HG02970 (cell line): ENCODE measurements around the gene SCUBE1.

Source experiments
- ATAC-seq: cut with Tn5 transposase; IDR thresholded peaks from one replicate; pipeline ENCODE4 v1.9.1; 2021; ENCODE audit warnings: mild to moderate bottlenecking, moderate library complexity, moderate number of reproducible peaks; ENCODE audit not compliant: unreplicated experiment, low FRiP score

SCUBE1 gene

DNA sequence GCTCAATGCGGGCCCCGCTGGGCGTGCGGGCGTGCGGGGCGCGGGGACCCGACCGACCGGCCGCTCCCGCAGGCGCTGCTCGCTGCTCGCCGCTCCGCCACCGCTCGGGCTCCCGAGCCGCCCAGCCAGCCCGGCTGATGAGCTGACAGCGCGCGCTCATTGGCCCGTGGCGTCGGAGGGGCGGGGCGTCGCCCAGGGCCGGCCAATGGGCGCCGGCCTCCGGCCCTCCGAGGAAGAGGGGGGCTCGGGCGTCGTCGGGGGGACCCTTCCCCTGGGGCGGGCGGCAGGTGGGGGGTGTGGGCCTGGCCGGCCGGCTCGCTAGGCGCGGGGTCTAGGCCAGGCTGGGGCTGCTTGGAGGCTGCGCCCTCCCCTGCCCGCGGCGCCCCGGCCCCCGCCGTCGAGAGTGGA, at the start of gene SCUBE1:
TSS of gene SCUBE1 (minus strand) at position 111 of the 408 bp plus-strand sequence. CDS start 111 bp downstream, outside the sequence.
- ATAC-seq: no peak

DNA sequence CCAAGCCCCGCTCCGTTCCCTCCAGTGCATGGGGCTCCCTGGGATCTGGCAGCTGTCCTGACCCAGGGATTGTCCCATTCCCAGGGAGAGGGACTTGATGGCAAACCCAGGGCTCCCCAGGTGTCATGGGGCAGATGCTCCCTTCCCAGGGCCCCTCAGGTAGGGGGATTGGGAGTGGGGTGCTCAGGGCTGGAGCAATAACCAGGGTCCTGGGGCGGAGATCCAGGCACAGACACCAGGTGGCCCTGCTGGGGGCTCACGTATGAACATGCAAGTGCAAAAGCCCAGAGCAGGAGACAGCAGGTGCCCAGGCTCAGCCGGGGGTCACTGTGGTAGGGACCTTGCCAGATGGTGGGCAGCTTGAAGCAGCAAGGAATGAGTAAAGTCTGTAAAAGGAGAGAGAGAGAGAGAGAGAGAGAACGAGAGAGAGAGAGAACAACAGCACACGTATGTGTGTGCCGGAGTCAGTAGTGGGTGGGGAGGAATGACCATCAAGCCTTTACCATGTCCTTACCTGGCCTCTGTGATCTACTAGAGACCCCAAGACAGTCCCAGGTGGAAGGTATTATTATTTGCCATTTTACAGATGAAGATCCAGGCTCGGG, 49.3 kb upstream of the SCUBE1 start:
- ATAC-seq: no peak

DNA sequence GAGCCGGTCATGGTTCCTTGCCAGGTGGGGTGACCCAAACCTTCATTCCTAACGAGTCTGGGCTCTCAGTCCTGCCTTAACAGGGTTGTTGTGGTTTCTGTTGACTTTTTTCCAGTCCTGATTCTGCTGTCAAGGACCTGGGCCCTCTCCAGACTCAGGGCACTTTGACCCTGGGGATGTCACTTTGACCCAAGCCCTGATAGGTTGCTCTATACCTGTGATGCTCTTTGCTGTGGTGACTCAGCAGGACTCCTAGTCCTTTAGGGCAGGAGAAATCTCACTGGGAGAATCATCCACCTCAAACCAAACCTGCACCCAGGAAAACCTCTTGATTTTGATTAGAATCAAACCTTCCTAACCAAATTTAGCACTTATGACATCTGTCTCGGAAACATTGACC, 48.1 kb upstream of the SCUBE1 start:
- no peak for ATAC-seq

DNA sequence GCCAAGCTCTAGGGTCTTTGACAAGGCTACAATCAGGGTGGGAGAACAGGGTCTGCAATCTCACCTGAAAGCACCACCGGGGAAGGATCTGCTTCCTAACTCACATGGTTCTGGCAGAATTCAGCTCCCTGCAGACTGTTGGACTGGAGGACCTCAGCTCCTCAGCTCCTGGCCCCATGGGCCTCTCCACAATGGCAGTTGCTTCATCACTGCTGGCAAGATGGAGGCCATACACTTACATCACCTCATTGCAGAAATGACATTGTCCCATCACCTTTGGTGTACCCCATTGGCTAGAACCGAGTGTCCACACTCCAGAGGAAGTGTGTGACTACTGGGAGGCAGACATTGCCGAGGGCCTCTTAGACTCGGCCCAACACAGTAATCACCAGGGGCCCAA, 47.7 kb upstream of the SCUBE1 start:
- no peak for ATAC-seq

DNA sequence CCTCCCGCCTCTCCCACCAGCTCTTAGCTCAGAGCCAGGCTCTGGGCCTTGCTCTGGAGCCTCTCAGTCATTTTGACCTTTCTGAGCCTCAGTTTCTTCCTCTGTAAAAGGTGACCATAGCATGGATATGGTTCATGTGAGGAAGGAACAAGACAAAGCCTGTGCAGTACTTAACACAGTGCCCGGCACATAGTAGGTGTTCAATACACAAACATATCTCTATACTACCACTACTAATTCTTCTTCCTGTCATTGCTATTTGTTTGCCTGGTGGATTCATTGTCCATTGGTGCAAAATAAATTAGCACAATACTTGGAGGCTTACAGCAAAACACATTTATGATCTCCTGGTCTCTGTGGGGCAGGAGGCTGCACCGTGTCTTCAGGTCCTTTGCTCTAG, 47.0 kb upstream of the SCUBE1 start:
- no peak for ATAC-seq

DNA sequence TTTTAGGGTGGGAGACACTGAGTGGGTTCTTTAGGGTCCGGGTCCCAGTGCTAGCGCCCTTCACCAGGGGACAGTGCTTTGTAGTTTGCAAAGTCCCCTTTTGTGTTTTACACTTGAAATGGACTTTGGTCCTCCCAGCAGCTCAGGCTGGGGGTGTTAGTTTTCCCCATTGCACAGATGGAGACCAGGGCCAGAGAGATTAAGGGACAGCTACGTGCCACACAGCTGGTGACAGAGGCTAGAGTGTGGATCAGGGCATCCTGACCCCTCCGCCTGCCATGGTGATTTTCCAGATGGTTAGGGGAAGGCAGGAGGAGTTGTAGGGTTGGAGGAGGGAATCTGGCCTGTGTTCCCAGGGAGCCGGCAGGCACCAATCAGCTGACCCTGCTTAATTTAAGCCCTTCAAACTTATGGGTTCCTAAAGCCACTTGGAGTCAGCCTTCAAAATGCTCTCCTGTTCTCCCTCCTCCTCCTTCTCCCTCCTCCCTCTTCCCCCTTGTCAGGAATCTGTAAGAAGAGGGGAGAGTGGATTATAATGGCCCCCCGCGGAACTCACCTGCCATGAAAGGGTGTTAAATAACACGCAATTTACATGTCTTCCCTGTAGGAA, 46.2 kb upstream of the SCUBE1 start:
- ATAC-seq: no peak

DNA sequence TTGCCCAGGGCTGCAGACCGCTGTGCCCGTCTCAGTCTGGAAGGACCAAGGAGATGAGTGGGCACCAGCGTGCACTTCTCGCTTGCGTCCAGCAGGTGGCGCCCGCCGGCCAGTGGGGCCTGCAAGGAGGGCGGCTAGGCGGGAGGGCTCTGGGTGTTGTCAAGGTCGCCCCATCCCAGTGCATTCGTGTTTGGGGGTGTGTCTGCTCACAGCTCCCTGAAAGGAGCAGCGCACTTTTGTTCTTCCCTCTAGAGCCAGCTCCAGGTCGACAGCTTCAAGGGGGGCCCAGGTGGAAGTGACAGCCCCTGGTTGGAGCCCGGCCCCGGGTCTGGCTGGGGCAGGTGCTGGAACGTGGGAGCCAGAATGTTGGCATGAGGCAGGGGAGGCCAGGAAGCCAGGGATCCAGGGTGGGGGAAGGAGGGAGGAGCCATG, 45.3 kb upstream of the SCUBE1 start:
- no peak for ATAC-seq

DNA sequence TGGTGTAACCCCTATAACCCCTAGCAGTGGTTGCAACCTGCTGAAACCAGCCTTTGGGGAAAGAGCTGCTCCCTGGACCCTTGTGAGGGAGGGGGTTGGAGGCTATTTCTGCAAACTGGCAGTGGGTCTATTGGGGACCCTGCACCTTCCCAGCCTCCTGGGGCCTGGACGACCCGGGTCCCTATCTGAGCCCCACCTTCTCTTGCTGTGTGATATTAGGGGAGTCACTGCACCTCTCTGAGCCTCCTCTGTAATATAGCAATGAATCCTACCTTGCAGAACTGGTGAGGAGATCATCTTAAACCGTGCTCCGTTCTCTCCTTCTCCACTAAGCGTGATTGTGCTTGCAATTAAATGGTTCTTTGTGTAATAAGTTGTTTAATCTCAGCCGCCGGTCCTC, 44.6 kb upstream of the SCUBE1 start:
- no peak for ATAC-seq

DNA sequence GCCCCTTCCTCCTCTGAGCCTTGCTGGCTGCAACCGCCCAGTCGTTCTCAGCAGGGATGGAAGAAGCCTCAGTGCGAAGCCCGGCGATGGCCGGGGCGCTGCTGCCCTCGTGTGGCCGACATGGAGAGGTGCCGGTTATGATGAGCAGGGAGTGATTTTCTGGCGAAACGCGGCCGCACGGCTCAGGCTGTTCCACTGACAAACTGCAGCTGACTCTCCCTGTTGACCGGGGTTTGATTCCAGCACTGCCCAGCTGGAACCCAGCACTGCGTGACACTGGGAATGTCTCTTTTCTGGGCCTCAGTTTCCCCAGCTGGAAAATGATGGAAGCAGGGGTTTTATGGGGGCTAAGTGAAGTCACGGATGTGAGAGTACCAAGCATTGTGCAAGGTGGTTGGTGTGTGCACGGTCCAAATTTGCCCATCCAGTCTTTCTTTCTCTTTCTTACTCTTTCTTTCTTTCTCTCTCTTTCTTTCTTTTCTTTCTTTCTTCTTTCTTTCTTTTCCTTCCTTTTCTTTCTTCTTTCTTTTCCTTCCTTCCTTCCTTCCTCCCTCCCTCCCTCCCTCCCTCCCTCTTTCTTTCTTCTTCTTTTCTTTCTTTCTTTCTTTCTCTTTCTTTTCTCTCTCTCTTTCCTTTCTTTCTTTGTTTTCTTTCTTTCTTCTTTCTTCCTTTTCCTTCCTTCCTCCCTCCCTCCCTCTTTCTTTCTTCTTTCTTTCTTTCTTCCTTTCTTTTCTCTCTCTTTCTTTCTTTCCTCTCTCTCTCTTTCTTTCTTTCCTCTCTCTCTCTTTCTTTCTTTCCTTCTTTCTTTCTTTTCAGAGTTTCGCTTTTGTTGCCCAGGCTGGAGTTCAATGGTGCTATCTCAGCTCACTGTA, 42.8 kb upstream of the SCUBE1 start:
- ATAC-seq: peak; percentile 68

DNA sequence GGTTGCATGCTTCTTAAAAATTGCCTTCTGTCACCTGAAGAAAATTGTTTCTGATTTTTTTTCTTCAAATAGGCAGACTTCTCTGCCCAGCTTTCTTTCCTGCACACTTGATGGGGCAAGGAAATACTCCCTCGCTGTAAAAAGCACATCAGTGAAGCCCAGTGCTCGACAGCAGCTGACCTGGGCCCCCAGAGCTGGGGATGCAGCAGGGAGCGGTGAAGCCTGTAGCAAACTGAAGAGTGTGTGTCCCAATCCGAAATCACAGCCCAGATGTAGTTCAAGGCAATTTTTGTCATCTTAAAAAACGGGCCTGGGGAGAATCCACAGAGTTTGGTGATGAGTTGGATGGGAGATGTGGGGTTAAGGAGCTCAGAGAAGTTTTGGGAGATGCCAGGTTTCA, 41.7 kb upstream of the SCUBE1 start:
- ATAC-seq: no peak

DNA sequence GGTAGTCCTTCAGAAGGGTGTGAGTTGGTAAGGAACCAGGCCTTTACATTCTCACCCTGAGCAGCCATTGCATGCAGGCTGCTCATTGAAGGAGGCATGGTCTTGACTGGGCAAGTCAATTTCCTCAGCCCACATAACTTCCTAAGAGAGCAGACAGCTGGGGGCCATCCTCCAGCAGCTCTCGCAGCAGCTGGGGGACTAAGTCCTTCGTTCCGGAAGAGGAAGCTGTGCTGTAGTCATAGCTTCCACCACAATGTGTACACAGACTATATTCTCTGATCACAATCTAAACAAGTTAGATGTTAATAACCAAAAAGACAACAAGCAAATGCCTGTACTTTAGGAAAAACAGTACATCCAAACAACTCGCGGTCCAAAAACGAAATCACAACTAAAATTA, 38.5 kb upstream of the SCUBE1 start:
- ATAC-seq: no peak

DNA sequence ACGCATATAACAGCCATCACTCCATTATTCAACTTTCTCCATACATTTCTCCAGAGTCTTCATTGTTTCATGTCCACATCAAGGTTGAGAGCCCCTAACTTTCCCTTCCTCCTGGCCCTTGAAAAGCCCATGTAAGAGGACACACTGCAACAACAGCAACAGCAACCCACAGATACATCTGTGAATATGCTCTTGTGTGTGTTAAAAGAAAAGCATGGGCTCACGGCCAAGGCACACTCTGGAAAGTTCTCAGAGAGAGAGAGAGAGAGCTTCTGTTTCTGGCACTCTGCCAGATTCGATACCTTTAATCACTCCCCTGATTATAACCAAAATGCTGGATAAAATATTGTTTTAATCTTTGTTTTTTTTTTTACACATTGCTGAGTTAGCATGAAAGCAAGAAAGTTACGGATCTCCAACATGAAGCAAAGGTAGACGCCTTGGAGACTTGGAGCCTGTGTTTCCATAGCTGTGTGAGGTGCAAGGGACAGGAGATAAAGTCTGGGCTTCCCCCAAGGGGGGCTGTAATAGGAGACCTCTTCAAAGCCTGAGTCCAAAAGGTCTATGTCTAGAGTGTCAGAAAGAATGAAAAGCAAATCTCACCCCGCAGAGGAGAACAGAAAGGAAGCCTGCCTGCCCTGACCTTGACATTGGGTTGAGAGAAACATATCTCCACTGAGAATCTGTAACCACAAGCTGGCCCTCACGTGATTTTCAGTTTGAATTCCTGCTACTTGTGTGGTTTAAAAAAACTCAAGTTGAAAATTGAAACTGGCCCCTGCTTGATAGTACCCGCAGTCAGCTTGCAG, 34.9 kb upstream of the SCUBE1 start:
- ATAC-seq: no peak

DNA sequence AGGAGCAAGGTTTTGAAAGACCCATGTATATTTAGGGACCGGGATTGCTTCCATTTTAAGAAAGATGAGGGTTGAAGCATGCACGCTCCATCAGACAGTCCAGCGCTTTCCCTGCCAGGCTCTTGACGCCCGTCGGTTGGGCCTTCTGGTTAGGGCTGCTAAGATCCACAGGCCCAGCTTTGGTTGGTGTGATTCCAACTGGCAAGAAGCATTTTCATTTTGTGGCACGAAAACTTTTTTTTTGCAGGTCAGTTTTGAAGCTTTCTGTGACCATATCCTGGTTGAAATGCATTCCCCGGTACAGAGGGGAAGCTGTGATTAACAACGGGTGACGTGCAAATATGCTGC, 34.4 kb upstream of the SCUBE1 start:
- ATAC-seq: no peak

DNA sequence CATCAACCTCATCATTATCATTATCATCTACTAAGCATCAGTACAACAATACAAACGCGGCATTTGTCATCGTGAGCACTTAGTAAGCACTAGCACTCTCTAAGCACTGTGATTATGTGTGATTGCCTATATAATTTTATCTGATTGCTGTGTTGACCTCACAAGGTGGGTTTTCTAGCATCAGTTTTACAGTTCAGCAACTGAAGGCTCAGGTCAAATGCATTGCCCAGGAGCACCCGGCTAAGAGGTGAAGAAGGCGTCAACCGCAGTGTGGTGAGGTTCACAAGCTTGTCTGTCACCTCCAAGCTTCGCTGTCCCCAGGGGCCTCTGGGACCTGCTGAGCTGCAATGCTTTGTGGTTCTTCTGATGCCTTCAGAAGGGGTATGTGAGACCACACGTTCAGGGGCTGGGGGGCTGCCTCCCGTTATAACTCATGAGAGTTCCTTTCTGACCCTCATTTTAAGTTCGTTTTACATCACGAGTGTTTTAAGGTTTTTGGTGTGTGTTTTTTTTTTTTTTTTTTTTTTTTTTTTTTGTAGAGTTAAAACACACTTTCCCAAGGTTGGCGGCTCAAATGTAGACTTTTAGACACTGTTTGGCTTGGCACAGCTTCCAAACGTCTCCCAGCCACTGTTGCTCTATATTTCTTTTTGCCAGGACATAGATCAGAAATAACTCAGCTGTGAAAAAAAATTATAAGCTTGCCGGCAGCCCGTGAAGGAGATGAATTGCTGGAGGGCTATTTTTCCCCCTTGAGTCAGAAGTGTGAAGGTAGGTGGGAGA, 33.8 kb upstream of the SCUBE1 start:
- ATAC-seq: no peak

DNA sequence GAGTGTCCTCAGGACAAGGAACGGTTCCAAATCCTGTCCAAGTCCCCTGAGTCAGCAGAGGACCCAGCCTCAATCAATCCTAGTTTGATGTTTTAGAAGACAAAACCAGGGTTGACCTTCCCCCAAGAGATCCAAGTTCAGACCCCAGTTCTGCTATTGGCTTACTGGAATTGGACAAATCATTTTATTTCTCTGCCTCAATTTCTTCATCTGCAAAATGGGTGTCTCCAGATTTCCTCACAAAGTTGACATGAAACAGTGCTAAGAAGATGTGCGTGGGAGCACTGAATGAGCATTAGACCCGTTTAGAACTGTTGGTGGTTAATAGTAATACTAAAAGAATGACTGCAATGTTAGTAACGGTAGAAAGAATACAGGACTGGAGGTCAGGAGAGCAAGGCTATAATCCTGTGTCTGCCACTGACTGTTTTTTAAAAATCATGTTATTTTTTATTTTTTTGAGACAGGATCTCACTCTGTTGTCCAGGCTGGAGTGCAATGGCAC, 32.8 kb upstream of the SCUBE1 start:
- no peak for ATAC-seq

DNA sequence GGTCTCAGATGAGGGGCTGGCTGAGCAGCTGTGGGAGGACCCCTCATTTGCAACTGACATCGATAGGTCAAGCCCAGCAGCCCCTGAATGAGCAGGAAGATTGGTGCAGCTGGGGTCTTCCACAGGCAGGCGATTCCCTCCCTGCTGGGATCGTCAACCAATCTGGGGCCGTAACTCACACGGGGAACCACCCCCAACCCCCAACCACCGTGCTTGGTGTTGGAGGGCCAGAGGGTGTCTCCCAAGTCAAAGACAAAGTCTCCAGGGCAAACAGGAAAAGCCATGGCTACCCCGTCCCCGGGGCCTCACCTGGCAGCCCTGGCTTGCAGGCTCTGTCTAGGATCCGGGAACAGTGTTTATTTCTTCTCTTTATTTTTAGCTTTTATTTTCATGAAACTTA, 26.9 kb upstream of the SCUBE1 start:
- no peak for ATAC-seq

DNA sequence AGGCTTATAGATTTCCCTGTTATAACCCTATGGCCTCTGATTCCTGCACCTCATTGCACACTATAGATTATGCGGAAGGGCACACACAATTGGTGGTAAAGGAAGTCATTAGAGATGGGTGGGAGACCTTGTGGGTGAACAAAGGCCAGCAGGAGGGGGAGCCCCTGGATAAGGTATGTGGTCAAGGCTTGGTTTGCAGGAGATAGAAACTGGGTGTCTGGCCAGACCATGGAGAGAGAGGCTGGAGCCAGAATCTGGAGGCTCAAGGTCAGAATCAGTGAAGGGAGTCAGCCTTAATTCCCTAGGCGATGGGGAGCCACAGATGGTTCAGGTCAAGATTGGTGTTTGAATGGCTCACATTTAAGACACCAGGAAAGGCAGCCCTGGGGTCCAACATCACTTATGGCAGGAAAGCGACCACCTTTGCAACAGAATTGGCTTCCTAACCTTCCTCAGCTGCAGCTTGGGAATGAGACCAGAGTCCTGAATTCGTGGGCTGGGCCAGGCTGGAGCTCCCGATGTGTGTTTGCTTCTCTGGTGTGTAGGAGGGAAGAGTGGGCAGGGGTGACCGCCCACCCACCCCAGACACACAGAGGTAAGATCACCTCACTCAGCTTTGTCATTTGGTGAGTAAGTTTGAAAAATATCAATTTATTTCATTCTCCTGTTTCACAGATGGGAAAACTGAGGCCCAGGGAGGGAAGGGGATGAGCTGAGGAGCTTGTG, 22.7 kb upstream of the SCUBE1 start:
- no peak for ATAC-seq

DNA sequence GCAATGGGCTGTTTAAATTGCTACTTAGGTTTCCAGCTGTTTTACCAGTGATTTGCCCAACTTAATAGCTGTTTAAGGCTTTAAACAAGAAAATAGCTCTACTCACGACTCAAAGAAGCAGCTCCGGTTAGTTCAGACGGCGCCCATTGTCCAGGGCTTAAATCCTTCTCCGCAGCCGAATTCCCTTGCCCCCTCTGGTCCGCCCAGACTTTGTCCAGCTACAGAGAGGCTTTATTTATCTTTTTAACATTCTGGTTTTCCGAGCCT, 20.9 kb upstream of the SCUBE1 start:
- no peak for ATAC-seq

DNA sequence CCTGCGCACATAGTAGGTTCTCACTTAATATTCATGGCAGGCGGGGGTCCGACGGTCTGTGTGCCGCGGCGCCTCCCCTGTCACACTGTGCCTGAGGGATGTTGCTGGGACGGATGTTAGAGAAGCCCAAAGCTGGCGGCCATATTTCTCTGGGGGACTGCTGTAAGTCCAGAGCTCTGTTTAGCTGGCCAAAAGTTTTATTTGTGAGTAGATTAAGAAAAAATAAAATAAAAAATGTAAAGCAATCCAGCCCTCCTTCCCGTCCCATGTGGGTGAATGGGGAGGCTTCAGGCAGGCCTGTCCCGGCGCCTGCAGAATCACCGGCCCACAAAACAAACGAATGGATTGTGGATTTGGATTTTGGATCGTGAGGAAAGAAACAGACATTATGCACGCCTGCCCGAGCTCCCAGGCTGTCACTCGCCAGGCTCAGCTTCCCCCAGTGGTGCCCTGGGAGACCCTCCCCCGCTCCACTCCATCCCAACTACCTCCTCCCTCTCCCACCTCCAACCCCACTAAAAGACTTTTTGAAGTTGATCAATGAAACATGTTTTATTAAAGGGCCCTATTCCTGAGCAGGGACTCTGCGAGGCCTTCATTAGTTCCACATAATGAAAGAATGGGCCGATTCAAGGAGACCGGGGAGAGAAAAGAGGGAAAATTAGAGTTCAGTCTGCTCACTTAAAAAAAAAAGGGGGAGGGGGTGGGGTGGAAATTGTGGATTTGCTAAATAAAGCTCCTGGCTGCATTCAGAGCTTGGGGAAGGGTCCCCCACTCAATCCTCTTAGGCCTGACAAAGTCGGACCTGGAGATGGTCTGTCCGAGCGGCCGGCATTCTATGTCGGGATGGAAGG, 20.4 kb upstream of the SCUBE1 start:
- ATAC-seq: no peak
